DOHH2 (cell line): ENCODE results near the gene COL26A1.

Experiments
- H3F3A ChIP-seq: fragments of 200-600 bp; sonication (generic), shearing (Covaris generic); 2 replicates; pipeline ENCODE4 v1.6.0; 2016; ENCODE audit warnings: antibody characterized with exemption, mild to moderate bottlenecking; ENCODE audit not compliant: control insufficient read depth, insufficient read depth
- H3K27ac ChIP-seq: fragments of 200-600 bp; sonication (generic); 2 replicates; pipeline ENCODE4 v1.5.1; 2014; ENCODE audit warnings: low read depth, mild to moderate bottlenecking, low read length, moderate library complexity
- H3K27me3 ChIP-seq: fragments of 200-600 bp; sonication (generic); 2 replicates; pipeline ENCODE4 v1.6.1; 2014; ENCODE audit warnings: mild to moderate bottlenecking, low read length, mixed read lengths; ENCODE audit not compliant: control insufficient read depth
- H3K36me3 ChIP-seq: fragments of 200-600 bp; sonication (generic); 2 replicates; pipeline ENCODE4 v1.6.1; 2014; ENCODE audit warnings: mild to moderate bottlenecking, low read length, moderate library complexity, mixed read lengths; ENCODE audit not compliant: control insufficient read depth
- H3K4me1 ChIP-seq: fragments of 200-600 bp; sonication (generic); 2 replicates; pipeline ENCODE4 v1.6.1; 2014; ENCODE audit warnings: mild to moderate bottlenecking, low read length, mixed read lengths; ENCODE audit not compliant: control insufficient read depth
- H3K4me2 ChIP-seq: fragments of 200-600 bp; sonication (generic); 2 replicates; pipeline ENCODE4 v1.6.0; 2014; ENCODE audit warnings: mild to moderate bottlenecking, low read length, moderate library complexity
- H3K4me3 ChIP-seq: fragments of 200-600 bp; sonication (generic); 2 replicates; pipeline ENCODE4 v1.5.1; 2014; ENCODE audit warnings: mild to moderate bottlenecking, low read length, mixed read lengths
- H3K79me2 ChIP-seq: fragments of 200-600 bp; sonication (generic); 2 replicates; pipeline ENCODE4 v1.6.1; 2014; ENCODE audit warnings: mild to moderate bottlenecking, low read length, mixed read lengths; ENCODE audit not compliant: control insufficient read depth
- H3K9me2 ChIP-seq: fragments of 200-600 bp; sonication (generic); replicated peaks from 2 replicates; pipeline ENCODE4 v1.6.1; 2014; ENCODE audit warnings: mild to moderate bottlenecking, low read length, mixed read lengths; ENCODE audit not compliant: control insufficient read depth
- H3K9me3 ChIP-seq: fragments of 200-600 bp; sonication (generic); 2 replicates; pipeline ENCODE4 v1.6.1; 2014; ENCODE audit warnings: antibody characterized with exemption, low read length, mixed read lengths; ENCODE audit not compliant: control insufficient read depth, insufficient read depth
- H4K20me1 ChIP-seq: fragments of 200-600 bp; sonication (generic); 2 replicates; pipeline ENCODE4 v1.6.0; 2014; ENCODE audit warnings: low read depth, mild to moderate bottlenecking, antibody characterized with exemption, low read length, moderate library complexity; ENCODE audit not compliant: control insufficient read depth, insufficient read depth
- CTCF ChIP-seq: fragments of 200-600 bp; sonication (generic); IDR thresholded peaks from one replicate; pipeline ENCODE4 v1.5.1; 2014; ENCODE audit warnings: antibody characterized with exemption, mild to moderate bottlenecking, low read depth, low read length; ENCODE audit not compliant: poor library complexity, severe bottlenecking
- EZH2phosphoT487 ChIP-seq: fragments of 200-600 bp; sonication (generic); IDR thresholded peaks from 2 replicates; pipeline ENCODE4 v1.6.1; 2017; ENCODE audit warnings: borderline replicate concordance, mild to moderate bottlenecking, antibody characterized with exemption, low read length, moderate library complexity, mixed read lengths

The COL26A1 gene

GRCh38 chr7:101598986-101599771, 236.5 kb downstream of the COL26A1 start:
- Histone ChIP-seq H4K20me1 (no peaks in the 10 kb centered on the region), H3K27me3 (peaks cover 18% of the 10 kb centered on the region; the same call in 1 of the 2 replicates), H3K79me2 (no peaks in the 10 kb centered on the region), H3K27ac (no peak overlapping the region), H3K9me2 (no peaks in the 10 kb centered on the region), H3F3A (no peaks in the 10 kb centered on the region), H3K4me1 (no peaks in the 10 kb centered on the region), H3K4me3 (no peak overlapping the region), H3K4me2 (no peak overlapping the region), H3K9me3 (no peaks in the 10 kb centered on the region), H3K36me3 (no peaks in the 10 kb centered on the region)
- TF ChIP-seq CTCF = no peak
- no peak for TF ChIP-seq EZH2phosphoT487

GRCh38 chr7:101599787-101600186, 237.1 kb downstream of the COL26A1 start:
- no peak overlapping the region for H3K4me2 ChIP-seq
- no peaks in the 10 kb centered on the region for H4K20me1 ChIP-seq
- no peak overlapping the region for H3K4me3 ChIP-seq
- H3K4me1 ChIP-seq = no peaks in the 10 kb centered on the region
- no peak overlapping the region for H3K27ac ChIP-seq
- H3K9me3 ChIP-seq = no peaks in the 10 kb centered on the region
- H3K27me3 ChIP-seq = peaks cover 16% of the 10 kb centered on the region; the same call in 1 of the 2 replicates
- H3K79me2 ChIP-seq = no peaks in the 10 kb centered on the region
- no peak for TF ChIP-seq EZH2phosphoT487
- TF ChIP-seq CTCF = no peak
- H3K9me2 ChIP-seq = no peaks in the 10 kb centered on the region
- no peaks in the 10 kb centered on the region for H3F3A ChIP-seq
- no peaks in the 10 kb centered on the region for H3K36me3 ChIP-seq

GRCh38 chr7:101602082-101602481, 239.4 kb downstream of the COL26A1 start:
- Histone ChIP-seq H3K9me3 (no peaks in the 10 kb centered on the region), H3K4me2 (no peak overlapping the region), H3K79me2 (no peaks in the 10 kb centered on the region), H3F3A (no peaks in the 10 kb centered on the region), H3K4me1 (no peaks in the 10 kb centered on the region), H3K9me2 (no peaks in the 10 kb centered on the region), H3K27ac (no peak overlapping the region), H3K27me3 (0 out of 2 replicates have a peak, but pooled peaks cover 4% of the 10 kb centered on the region), H3K36me3 (no peaks in the 10 kb centered on the region), H3K4me3 (no peak overlapping the region), H4K20me1 (no peaks in the 10 kb centered on the region)
- TF ChIP-seq EZH2phosphoT487 (no peak), CTCF (no peak)
